ENCODE measurements around the gene RETREG3. TPM values are rescaled to one million over a fixed set of nuclear protein-coding genes. Genes with fewer than 3 reads are reported as not detected.
"Not testable (repeated sequence)": the region's sequence is repeated elsewhere in the genome, so short reads cannot be mapped to it uniquely, and the experiment has no call there.

Gene RETREG3
- total RNA-seq, 1 donor from 2014 or later: 75.4 TPM

- Histone ChIP-seq H3K4me1 (peaks cover 9% of the 10 kb centered on the region), H3K9me3 (no peaks in the 10 kb centered on the region), H3K27ac (no peak overlapping the region), H3K27me3 (no peaks in the 10 kb centered on the region), H3K4me3 (no peak overlapping the region), H3K36me3 (peaks cover 0 to 12% of the 10 kb centered on the region in 2 donors)
- intact Hi-C loops (cut with DNase I): no loop called here
- no peak for DNase-seq (ENCODE audit: extremely low spot score in 2 of 2)
- TF ChIP-seq, protein P1, sequence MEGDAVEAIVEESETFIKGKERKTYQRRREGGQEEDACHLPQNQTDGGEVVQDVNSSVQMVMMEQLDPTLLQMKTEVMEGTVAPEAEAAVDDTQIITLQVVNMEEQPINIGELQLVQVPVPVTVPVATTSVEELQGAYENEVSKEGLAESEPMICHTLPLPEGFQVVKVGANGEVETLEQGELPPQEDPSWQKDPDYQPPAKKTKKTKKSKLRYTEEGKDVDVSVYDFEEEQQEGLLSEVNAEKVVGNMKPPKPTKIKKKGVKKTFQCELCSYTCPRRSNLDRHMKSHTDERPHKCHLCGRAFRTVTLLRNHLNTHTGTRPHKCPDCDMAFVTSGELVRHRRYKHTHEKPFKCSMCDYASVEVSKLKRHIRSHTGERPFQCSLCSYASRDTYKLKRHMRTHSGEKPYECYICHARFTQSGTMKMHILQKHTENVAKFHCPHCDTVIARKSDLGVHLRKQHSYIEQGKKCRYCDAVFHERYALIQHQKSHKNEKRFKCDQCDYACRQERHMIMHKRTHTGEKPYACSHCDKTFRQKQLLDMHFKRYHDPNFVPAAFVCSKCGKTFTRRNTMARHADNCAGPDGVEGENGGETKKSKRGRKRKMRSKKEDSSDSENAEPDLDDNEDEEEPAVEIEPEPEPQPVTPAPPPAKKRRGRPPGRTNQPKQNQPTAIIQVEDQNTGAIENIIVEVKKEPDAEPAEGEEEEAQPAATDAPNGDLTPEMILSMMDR (IDR thresholded peaks at IDR 0.05): no peak
- no peak for TF ChIP-seq POLR2AphosphoS5 (IDR thresholded peaks at IDR 0.05; ENCODE audit: insufficient read depth in 1 of 2, low read depth in 1 of 2)
- TF ChIP-seq POLR2A (IDR thresholded peaks at IDR 0.05): no peak
Observed at GRCh38 chr17:42547001-42547461, 62.1 kb downstream of the RETREG3 start.

- H3K4me3 ChIP-seq; H3K27ac ChIP-seq; DNase-seq (ENCODE audit: extremely low spot score in 2 of 2); H3K9me3 ChIP-seq; H3K27me3 ChIP-seq; H3K4me1 ChIP-seq; intact Hi-C loops (cut with DNase I): not testable (repeated sequence)
- H3K36me3 ChIP-seq: peaks cover 0 to 12% of the 10 kb centered on the region in 2 donors
Observed at GRCh38 chr17:42545755-42546505, 63.2 kb downstream of the RETREG3 start.

DNA sequence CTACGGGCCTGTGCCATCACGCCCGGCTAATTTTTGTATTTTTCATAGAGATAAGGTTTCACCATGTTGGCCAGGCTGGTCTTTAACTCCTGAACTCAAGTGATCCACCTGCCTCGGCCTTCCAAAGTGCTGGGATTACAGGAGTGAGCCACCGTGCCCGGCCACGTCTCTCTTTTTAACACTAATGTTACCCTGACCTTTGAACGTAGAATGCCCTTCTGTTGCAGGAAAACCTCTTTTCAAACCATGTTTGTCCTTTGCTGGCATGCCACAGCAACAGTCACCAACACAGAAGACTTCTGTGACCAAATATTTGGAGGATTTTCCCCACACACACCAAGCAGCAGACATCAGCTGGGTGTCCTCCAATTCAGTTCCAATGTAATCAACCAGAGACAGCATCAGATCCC lies 64.3 kb downstream of the RETREG3 start:
- peaks cover 0 to 12% of the 10 kb centered on the region in 2 donors for H3K36me3 ChIP-seq
- peaks cover 9% of the 10 kb centered on the region for H3K4me1 ChIP-seq
- no peak overlapping the region for H3K4me3 ChIP-seq
- H3K9me3 ChIP-seq: no peaks in the 10 kb centered on the region
- no peaks in the 10 kb centered on the region for H3K27me3 ChIP-seq
- no peak overlapping the region for H3K27ac ChIP-seq
- TF ChIP-seq, protein P1 (IDR thresholded peaks at IDR 0.05): no peak
- no peak for TF ChIP-seq POLR2AphosphoS5 (IDR thresholded peaks at IDR 0.05; ENCODE audit: insufficient read depth in 1 of 2, low read depth in 1 of 2)
- no peak for TF ChIP-seq POLR2A (IDR thresholded peaks at IDR 0.05)
- no peak for DNase-seq (ENCODE audit: extremely low spot score in 2 of 2)
- intact Hi-C loops (cut with DNase I): no loop called here

- no peaks in the 10 kb centered on the region for H3K27me3 ChIP-seq
- H3K9me3 ChIP-seq: no peaks in the 10 kb centered on the region
- peaks cover 0 to 25% of the 10 kb centered on the region in 2 donors for H3K36me3 ChIP-seq
- TF ChIP-seq, protein P1 (IDR thresholded peaks at IDR 0.05): no peak
- TF ChIP-seq POLR2AphosphoS5 (IDR thresholded peaks at IDR 0.05; ENCODE audit: insufficient read depth in 1 of 2, low read depth in 1 of 2): no peak
- no peak for TF ChIP-seq POLR2A (IDR thresholded peaks at IDR 0.05)
- peaks cover 2% of the 10 kb centered on the region for H3K4me1 ChIP-seq
- no peak for DNase-seq (ENCODE audit: extremely low spot score in 2 of 2)
- intact Hi-C loops (cut with DNase I): no loop called here
- no peak overlapping the region for H3K4me3 ChIP-seq
- no peak overlapping the region for H3K27ac ChIP-seq
Observed at GRCh38 chr17:42543190-42544079, 65.7 kb downstream of the RETREG3 start.

- intact Hi-C loops (cut with DNase I): no loop called here
- H3K36me3 ChIP-seq: peaks cover 0 to 26% of the 10 kb centered on the region in 2 donors
- TF ChIP-seq POLR2A (IDR thresholded peaks at IDR 0.05) (no peak), POLR2AphosphoS5 (IDR thresholded peaks at IDR 0.05; ENCODE audit: insufficient read depth in 1 of 2, low read depth in 1 of 2) (no peak)
- TF ChIP-seq, protein P1 (IDR thresholded peaks at IDR 0.05): no peak
Observed at GRCh38 chr17:42541041-42541833, 67.9 kb downstream of the RETREG3 start.

DNA sequence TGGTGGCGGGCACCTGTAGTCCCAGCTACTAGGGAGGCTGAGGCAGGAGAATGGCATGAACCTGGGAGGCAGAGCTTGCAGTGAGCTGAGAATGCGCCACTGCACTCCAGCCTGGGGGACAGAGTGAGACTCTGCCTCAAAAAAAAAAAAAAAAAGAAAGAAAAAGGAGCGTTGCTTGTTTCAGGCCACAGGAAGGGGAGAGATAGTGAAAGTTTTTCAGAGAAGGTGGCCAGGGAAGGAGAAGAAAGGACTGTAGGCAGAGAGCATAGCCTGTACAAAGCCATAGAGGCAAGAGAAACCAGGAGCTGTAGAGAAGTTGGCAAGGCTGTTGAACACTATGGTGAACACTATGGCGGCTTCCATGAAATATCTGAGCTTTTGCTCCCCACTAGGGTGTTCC lies 68.6 kb downstream of the RETREG3 start:
- DNase-seq (ENCODE audit: extremely low spot score in 2 of 2); H3K27ac ChIP-seq; H3K27me3 ChIP-seq; H3K9me3 ChIP-seq; H3K4me3 ChIP-seq; intact Hi-C loops (cut with DNase I): not testable (repeated sequence)
- Histone ChIP-seq H3K36me3 (peaks cover 0 to 26% of the 10 kb centered on the region in 2 donors), H3K4me1 (peaks cover 20% of the 10 kb centered on the region)

More at GRCh38 chr17:42541041-42541833, 67.9 kb downstream of the RETREG3 start:
- Histone ChIP-seq H3K27me3 (no peaks in the 10 kb centered on the region), H3K4me1 (peaks cover 17% of the 10 kb centered on the region), H3K9me3 (no peaks in the 10 kb centered on the region), H3K4me3 (no peak overlapping the region), H3K27ac (no peak overlapping the region)
- DNase-seq (ENCODE audit: extremely low spot score in 2 of 2): no peak
